ENCODE results near the gene FNDC8. TPM values are rescaled to one million over a fixed set of nuclear protein-coding genes. Genes with fewer than 3 reads are reported as not detected.

The FNDC8 gene
- total and polyA plus RNA-seq, 9 of the 15 experiments (the other 6 are each of a cell fraction or from before 2014, with no cell fraction given) = 0.04 TPM; not detected in 8

DNA sequence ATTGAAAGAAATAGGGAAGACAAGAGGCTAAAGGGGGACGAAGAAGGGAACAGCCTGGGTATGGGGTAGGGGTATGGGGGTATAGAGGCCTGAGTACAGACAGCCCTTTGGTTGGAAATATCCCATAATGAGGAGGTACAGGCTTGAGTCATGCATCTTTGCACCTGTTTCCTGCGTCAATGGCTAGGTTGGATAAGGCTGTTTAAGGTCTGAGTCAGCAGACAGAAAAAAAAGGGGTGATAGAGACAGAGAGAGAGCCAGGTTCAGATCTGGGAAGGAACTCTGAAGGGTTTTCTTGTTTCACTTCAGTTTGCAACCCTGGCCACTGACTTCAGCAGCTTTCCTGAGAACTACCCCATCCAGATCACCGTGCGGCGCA lies 8.5 kb downstream of the FNDC8 start:
- H3K4me1 ChIP-seq (replicated peaks in 1 of 2; ENCODE audit: control insufficient read depth in 2 of 2, insufficient read depth in 2 of 2, low read length in 2 of 2) = peaks cover 0 to 5% of the 10 kb centered on the region in 2 experiments; a peak in 2 of 5 replicates
- DNase-seq (ENCODE audit: extremely low read depth in 1 of 4, low spot score in 3 of 4) = peak in 1 of 4 experiments; percentile 26
- H3K9me1 ChIP-seq (ENCODE audit: control insufficient read depth, insufficient read depth, low read length) = peaks cover 4% of the 10 kb centered on the region
- intact Hi-C loops (cut with micrococcal nuclease) = loop anchor here (10.0 kb wide), 1 partner anchor 245 kb away; no protein-coding TSS in a partner anchor
- 0 out of 2 replicates have a peak, but pooled peaks have one; percentile 4 for TF ChIP-seq MAFK (IDR thresholded peaks at IDR 0.05; ENCODE audit: low read length)
- TF ChIP-seq SAP30 (IDR thresholded peaks at IDR 0.05; ENCODE audit: borderline replicate concordance, insufficient read depth, low read depth, low read length, poor library complexity, severe bottlenecking) = no peak
- TF ChIP-seq BDP1 (IDR thresholded peaks at IDR 0.05; ENCODE audit: insufficient read depth, insufficient read length) = no peak
- peak; percentile 4; the same call in 1 of the 2 replicates for TF ChIP-seq POLR2A (conservative IDR thresholded peaks at IDR 0.05)
- TF ChIP-seq CBFA2T2 (conservative IDR thresholded peaks at IDR 0.05) = 0 out of 2 replicates have a peak, but pooled peaks have one; percentile 20
- TF ChIP-seq SAFB (IDR thresholded peaks at IDR 0.05; ENCODE audit: borderline replicate concordance, low read depth, low read length) = no peak
- no peak for TF ChIP-seq ELF4 (CRISPR knock-in tag; IDR thresholded peaks at IDR 0.05)
- 0 out of 2 replicates have a peak, but pooled peaks have one; percentile 11 for TF ChIP-seq TCF3 (CRISPR knock-in tag; IDR thresholded peaks at IDR 0.05)
- 0 out of 2 replicates have a peak, but pooled peaks have one; percentile 13 for TF ChIP-seq ARID1B (IDR thresholded peaks at IDR 0.05)
- peak; percentile 47 for TF ChIP-seq CBFA2T3 (IDR thresholded peaks at IDR 0.05)
- peak; percentile 39 for TF ChIP-seq ZNF316 (IDR thresholded peaks at IDR 0.05)
- TF ChIP-seq, protein P1, sequence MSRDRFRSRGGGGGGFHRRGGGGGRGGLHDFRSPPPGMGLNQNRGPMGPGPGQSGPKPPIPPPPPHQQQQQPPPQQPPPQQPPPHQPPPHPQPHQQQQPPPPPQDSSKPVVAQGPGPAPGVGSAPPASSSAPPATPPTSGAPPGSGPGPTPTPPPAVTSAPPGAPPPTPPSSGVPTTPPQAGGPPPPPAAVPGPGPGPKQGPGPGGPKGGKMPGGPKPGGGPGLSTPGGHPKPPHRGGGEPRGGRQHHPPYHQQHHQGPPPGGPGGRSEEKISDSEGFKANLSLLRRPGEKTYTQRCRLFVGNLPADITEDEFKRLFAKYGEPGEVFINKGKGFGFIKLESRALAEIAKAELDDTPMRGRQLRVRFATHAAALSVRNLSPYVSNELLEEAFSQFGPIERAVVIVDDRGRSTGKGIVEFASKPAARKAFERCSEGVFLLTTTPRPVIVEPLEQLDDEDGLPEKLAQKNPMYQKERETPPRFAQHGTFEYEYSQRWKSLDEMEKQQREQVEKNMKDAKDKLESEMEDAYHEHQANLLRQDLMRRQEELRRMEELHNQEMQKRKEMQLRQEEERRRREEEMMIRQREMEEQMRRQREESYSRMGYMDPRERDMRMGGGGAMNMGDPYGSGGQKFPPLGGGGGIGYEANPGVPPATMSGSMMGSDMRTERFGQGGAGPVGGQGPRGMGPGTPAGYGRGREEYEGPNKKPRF (IDR thresholded peaks at IDR 0.05; ENCODE audit: low read depth, low read length) = no peak
- WGBS (ENCODE audit: insufficient coverage, low coverage, missing lambda C conversion rate) = 75% methylated on average over 5 of the region's 5 CpGs
- peaks cover 15% of the 10 kb centered on the region for H4K20me1 ChIP-seq (replicated peaks; ENCODE audit: control insufficient read depth, insufficient read depth, low read length)
- H3K9me3 ChIP-seq (replicated peaks; ENCODE audit: control insufficient read depth, insufficient read depth, low read depth, low read length) = no peaks in the 10 kb centered on the region
- no peaks in the 10 kb centered on the region for H3K27me3 ChIP-seq (ENCODE audit: control insufficient read depth in 2 of 2, insufficient read depth in 2 of 2, low read length in 2 of 2)
- no peak overlapping the region for H3K4me3 ChIP-seq
- H2AFZ ChIP-seq (ENCODE audit: low read depth, low read length) = no peak overlapping the region
- H3K9ac ChIP-seq (ENCODE audit: insufficient read depth in 1 of 2, low read depth in 2 of 2, low read length in 2 of 2) = no peak overlapping the region
- no peaks in the 10 kb centered on the region for H3K79me2 ChIP-seq (ENCODE audit: control insufficient read depth, insufficient read depth, low read length)
- H3K36me3 ChIP-seq (ENCODE audit: control insufficient read depth, insufficient read depth, low read length) = peaks cover 48% of the 10 kb centered on the region
- BruUV-seq (replicated peaks) = no TSS peak
- no peak overlapping the region for H3K27ac ChIP-seq (ENCODE audit: extremely low read depth, low read depth, low read length)
- ChIA-PET CTCF (ENCODE audit: low intra/inter-chr PET ratio) (no interaction called here), POLR2A (interaction anchor here (1.0 to 1.1 kb wide), 3 partner anchors 10 to 18 kb away, joined by 3 to 4 read pairs (median 3); no protein-coding TSS in a partner anchor)
- ATAC-seq = peak; percentile 29
- in situ Hi-C loops (cut with MboI) = no loop called here
- no peak for FAIRE-seq
- no peak overlapping the region for H3K4me2 ChIP-seq (ENCODE audit: insufficient read depth, low read length)
